OCI-LY7 (cell line): ENCODE data around the gene SCN5A. TPM values are rescaled to one million over a fixed set of nuclear protein-coding genes. Genes with fewer than 3 reads are reported as not detected.

Source experiments
- BruUV-seq: library from RNA; stranded (reverse); fragments of 400-500 nt; replicated peaks from 2 replicates; lab custom pipeline; 2021; lab: Mats Ljungman, UMichigan
- CTCF ChIA-PET: fragments of 300-600 bp; sonication (Branson Sonifier 250); formaldehyde crosslinking; loops from one replicate; lab custom pipeline; 2022; ENCODE audit warnings: antibody characterized with exemption; ENCODE audit not compliant: unreplicated experiment; lab: Charles Lee
- POLR2A ChIA-PET: fragments of 300-600 bp; sonication (Branson Sonifier 250); formaldehyde crosslinking; loops from one replicate; lab custom pipeline; 2022; ENCODE audit warnings: antibody characterized with exemption; lab: Charles Lee
- DNase-seq: peaks from one replicate; pipeline ENCODE4 v3.0.0-alpha.2; 2015; ENCODE audit warnings: low spot score
- H2AFZ ChIP-seq: fragments of 200-600 bp; sonication (generic), shearing (Covaris generic); 2 replicates; pipeline ENCODE4 v1.6.1; 2014; ENCODE audit warnings: mild to moderate bottlenecking, antibody characterized with exemption, low read length, moderate library complexity
- H3K27ac ChIP-seq: fragments of 200-600 bp; sonication (generic); 2 replicates; pipeline ENCODE4 v1.5.1; 2014; ENCODE audit warnings: mixed run types, low read depth, mild to moderate bottlenecking, moderate library complexity, low read length, inconsistent platforms; ENCODE audit not compliant: poor library complexity, severe bottlenecking
- H3K36me3 ChIP-seq: fragments of 200-600 bp; sonication (generic); 2 replicates; pipeline ENCODE4 v1.6.1; 2014; ENCODE audit warnings: mild to moderate bottlenecking, antibody characterized with exemption, low read length, moderate library complexity, mixed read lengths; ENCODE audit not compliant: insufficient read depth
- H3K4me1 ChIP-seq: fragments of 200-600 bp; sonication (generic); 2 replicates; pipeline ENCODE4 v1.5.1; 2014; ENCODE audit warnings: mild to moderate bottlenecking, low read length; ENCODE audit not compliant: insufficient read depth, poor library complexity, severe bottlenecking
- H3K4me2 ChIP-seq: fragments of 200-600 bp; sonication (generic); 2 replicates; pipeline ENCODE4 v1.6.1; 2014; ENCODE audit warnings: mild to moderate bottlenecking, low read length
- H3K4me3 ChIP-seq: fragments of 200-600 bp; sonication (generic); 2 replicates; pipeline ENCODE4 v1.5.1; 2014; ENCODE audit warnings: mild to moderate bottlenecking, low read depth, low read length; ENCODE audit not compliant: poor library complexity, severe bottlenecking
- H3K79me2 ChIP-seq: fragments of 200-600 bp; sonication (generic); 2 replicates; pipeline ENCODE4 v1.6.1; 2016; ENCODE audit warnings: low read depth, mild to moderate bottlenecking, low read length, moderate library complexity, mixed read lengths; ENCODE audit not compliant: insufficient read depth
- H3K9me2 ChIP-seq: fragments of 200-600 bp; sonication (generic); 2 replicates; pipeline ENCODE4 v1.6.1; 2016; ENCODE audit warnings: mild to moderate bottlenecking, low read length, mixed read lengths; ENCODE audit not compliant: insufficient read depth
- H3K9me3 ChIP-seq: fragments of 200-600 bp; sonication (generic); 2 replicates; pipeline ENCODE4 v1.6.1; 2014; ENCODE audit warnings: mild to moderate bottlenecking, mixed run types, low read length, mixed read lengths
- H4K20me1 ChIP-seq: fragments of 200-600 bp; sonication (generic); 2 replicates; pipeline ENCODE4 v1.6.1; 2014; ENCODE audit warnings: mild to moderate bottlenecking, antibody characterized with exemption, low read length, moderate library complexity, mixed read lengths; ENCODE audit not compliant: insufficient read depth
- CTCF ChIP-seq: fragments of 200-600 bp; sonication (generic); conservative IDR thresholded peaks from 2 replicates; pipeline ENCODE4 v1.5.1; 2014; ENCODE audit warnings: mild to moderate bottlenecking, antibody characterized with exemption, low read length, moderate library complexity, mixed read lengths
- EZH2phosphoT487 ChIP-seq: fragments of 200-600 bp; sonication (generic); IDR thresholded peaks from 2 replicates; pipeline ENCODE4 v1.6.1; 2018; ENCODE audit warnings: low read depth, borderline replicate concordance, mild to moderate bottlenecking, mixed run types, antibody characterized with exemption, low read length, moderate library complexity, mixed read lengths
- intact Hi-C: fragments of 100-400 bp; cut with micrococcal nuclease; formaldehyde crosslinking; loops from one replicate; pipeline ENCODE4 v1.10.0; 2022; ENCODE audit not compliant: unreplicated experiment
- total RNA-seq, 2 experiments: library from RNA; depleted of rRNA in 1 of 2; stranded (reverse); fragments of >200 nt in 1 of 2; shearing (Covaris generic) in 1 of 2; gene quantifications; 2 replicates each; pipeline ENCODE4 v1.2.3, GENCODE V29; 2014 to 2022

The SCN5A gene
- total RNA-seq, 2 experiments from 2014 or later: not detected

DNA sequence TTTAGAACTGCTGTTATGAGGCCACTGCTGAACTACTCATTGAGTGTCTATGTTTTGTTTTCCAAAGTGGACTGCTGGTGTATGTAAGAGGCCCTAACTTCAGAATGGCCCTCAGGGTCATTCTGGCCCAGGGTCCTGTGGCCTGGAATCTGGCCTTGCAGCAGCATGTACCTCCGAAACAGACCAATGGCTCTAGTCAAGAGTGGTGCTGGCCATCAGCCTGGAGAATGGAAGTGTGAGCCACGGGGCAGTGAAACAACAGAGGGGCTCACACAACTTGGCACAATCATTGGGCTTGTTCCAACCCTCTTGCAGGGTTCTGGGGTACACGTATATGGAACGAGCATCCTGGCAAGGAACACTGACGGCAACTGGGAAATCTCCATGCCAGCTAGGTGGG, 40.5 kb downstream of the SCN5A start:
- CTCF ChIA-PET: no interaction called here
- Histone ChIP-seq H4K20me1 (no peaks in the 10 kb centered on the region), H3K27ac (no peak overlapping the region), H3K9me2 (no peaks in the 10 kb centered on the region), H3K4me1 (no peaks in the 10 kb centered on the region), H2AFZ (no peak overlapping the region), H3K4me3 (no peak overlapping the region), H3K9me3 (no peaks in the 10 kb centered on the region), H3K4me2 (no peak overlapping the region), H3K79me2 (no peaks in the 10 kb centered on the region), H3K36me3 (no peaks in the 10 kb centered on the region)
- POLR2A ChIA-PET: interaction anchor here (0.5 kb wide), 1 partner anchor 436 kb away, joined by 3 read pairs; no protein-coding TSS in a partner anchor
- no TSS peak for BruUV-seq
- no peak for DNase-seq
- intact Hi-C loops: no loop called here
- no peak for TF ChIP-seq CTCF
- TF ChIP-seq EZH2phosphoT487: no peak

DNA sequence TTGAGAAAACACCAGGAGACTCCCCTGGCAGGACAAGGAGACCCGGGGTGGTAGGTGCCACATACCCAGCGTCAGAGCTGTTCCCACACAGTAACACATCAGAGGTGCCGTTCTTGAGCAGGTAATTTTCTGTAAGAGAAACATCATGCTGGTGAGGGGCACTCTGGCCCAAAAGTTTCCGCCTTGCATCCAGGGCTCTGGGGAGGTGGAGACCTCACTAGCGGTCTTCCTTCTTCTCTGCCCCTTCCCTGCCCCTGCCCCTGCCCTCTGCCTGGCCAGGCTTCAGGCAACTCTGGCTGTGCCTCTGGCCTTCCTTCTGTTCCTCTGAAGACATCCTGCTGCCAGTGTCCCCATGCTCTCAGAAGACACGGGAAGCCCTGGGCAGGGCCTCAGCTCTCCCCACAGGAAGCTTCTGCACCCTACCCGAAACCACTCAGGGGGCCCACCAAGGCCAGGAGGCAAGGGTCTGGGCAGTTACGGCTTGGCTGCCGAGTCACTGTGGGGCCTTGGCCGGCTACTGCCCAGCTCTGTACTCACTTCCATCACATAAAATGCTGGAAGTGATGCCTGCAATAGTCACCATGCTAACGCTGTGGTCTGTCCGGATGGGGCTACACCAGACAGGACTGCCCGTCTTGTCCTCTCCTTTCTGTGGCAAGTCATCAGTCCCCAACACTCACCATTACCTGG, 41.3 kb downstream of the SCN5A start:
- DNase-seq: no peak
- TF ChIP-seq CTCF (no peak), EZH2phosphoT487 (no peak)
- intact Hi-C loops: no loop called here
- H2AFZ ChIP-seq: no peak overlapping the region
- H3K9me3 ChIP-seq: no peaks in the 10 kb centered on the region
- no peak overlapping the region for H3K4me2 ChIP-seq
- H3K9me2 ChIP-seq: no peaks in the 10 kb centered on the region
- CTCF ChIA-PET: interaction anchor here (0.6 kb wide), 1 partner anchor 26 kb away, joined by 4 read pairs; no protein-coding TSS in a partner anchor
- H3K27ac ChIP-seq: no peak overlapping the region
- H3K79me2 ChIP-seq: no peaks in the 10 kb centered on the region
- H3K4me3 ChIP-seq: no peak overlapping the region
- no peaks in the 10 kb centered on the region for H3K4me1 ChIP-seq
- POLR2A ChIA-PET: no interaction called here
- no TSS peak for BruUV-seq
- H4K20me1 ChIP-seq: no peaks in the 10 kb centered on the region
- no peaks in the 10 kb centered on the region for H3K36me3 ChIP-seq

- Histone ChIP-seq H4K20me1 (no peaks in the 10 kb centered on the region), H3K4me2 (no peak overlapping the region), H3K79me2 (no peaks in the 10 kb centered on the region), H3K4me1 (no peaks in the 10 kb centered on the region), H3K9me3 (no peaks in the 10 kb centered on the region), H3K9me2 (no peaks in the 10 kb centered on the region), H2AFZ (no peak overlapping the region), H3K4me3 (no peak overlapping the region), H3K27ac (no peak overlapping the region), H3K36me3 (no peaks in the 10 kb centered on the region)
- no TSS peak for BruUV-seq
- DNase-seq: no peak
- intact Hi-C loops: no loop called here
- POLR2A ChIA-PET: no interaction called here
- TF ChIP-seq EZH2phosphoT487 (no peak), CTCF (no peak)
- CTCF ChIA-PET: no interaction called here
Measured at GRCh38 chr3:38606561-38606960, 42.9 kb downstream of the SCN5A start.
